Mesenchymal stem cell (in vitro differentiated cells and primary cell): ENCODE measurements around the gene TBC1D8.

Experiments used
- DNase-seq: peaks from one replicate; pipeline ENCODE4 v3.0.0-alpha.2; 2013
- H2AFZ ChIP-seq: one replicate; pipeline ENCODE4 v1.6.1; 2013; ENCODE audit warnings: low read depth, mild to moderate bottlenecking, control low read depth, inconsistent platforms, low read length, moderate library complexity
- H2AK5ac ChIP-seq: 2 replicates; pipeline ENCODE4 v1.6.1; 2013; ENCODE audit warnings: low read length, moderate library complexity, mild to moderate bottlenecking, inconsistent platforms; ENCODE audit not compliant: severe bottlenecking
- H2BK120ac ChIP-seq: one replicate; pipeline ENCODE4 v1.6.1; 2013; ENCODE audit warnings: low read depth, mild to moderate bottlenecking, inconsistent platforms, low read length, moderate library complexity
- H2BK12ac ChIP-seq, 2 experiments: one replicate each; pipeline ENCODE4 v1.6.1; 2013; ENCODE audit warnings: inconsistent platforms in 2 of 2, low read length in 2 of 2, mild to moderate bottlenecking in 2 of 2, moderate library complexity in 2 of 2, control low read depth in 1 of 2
- H2BK15ac ChIP-seq: one replicate; pipeline ENCODE4 v1.6.1; 2013; ENCODE audit warnings: mild to moderate bottlenecking, low read depth, inconsistent platforms; ENCODE audit not compliant: poor library complexity, severe bottlenecking
- H2BK5ac ChIP-seq: 2 replicates; pipeline ENCODE4 v1.6.1; 2013; ENCODE audit warnings: low read depth, mild to moderate bottlenecking, low read length, control low read depth, inconsistent platforms; ENCODE audit not compliant: poor library complexity, severe bottlenecking
- H3K14ac ChIP-seq, 2 experiments: one replicate each; pipeline ENCODE4 v1.6.1; 2013; ENCODE audit warnings: inconsistent platforms in 2 of 2, low read length in 2 of 2, control low read depth in 1 of 2, mild to moderate bottlenecking in 1 of 2, moderate library complexity in 1 of 2
- H3K18ac ChIP-seq, 2 experiments: one replicate each; pipeline ENCODE4 v1.6.1; 2013; ENCODE audit warnings: inconsistent platforms in 2 of 2, low read length in 2 of 2, control low read depth in 1 of 2, low read depth in 1 of 2, mild to moderate bottlenecking in 1 of 2
- H3K23ac ChIP-seq, 2 experiments: one replicate each; pipeline ENCODE4 v1.6.1; 2013; ENCODE audit warnings: inconsistent platforms in 2 of 2, low read length in 2 of 2, mild to moderate bottlenecking in 2 of 2, moderate library complexity in 2 of 2, control low read depth in 1 of 2
- H3K27ac ChIP-seq: 2 replicates; pipeline ENCODE4 v1.5.1; 2013; ENCODE audit warnings: mild to moderate bottlenecking, moderate library complexity, low read length, control low read depth, inconsistent platforms; ENCODE audit not compliant: poor library complexity, severe bottlenecking
- H3K27me3 ChIP-seq, 2 experiments: 2 replicates each; pipeline versions ENCODE4 v1.6.1 to v1.7.0; 2013; ENCODE audit warnings: low read length in 2 of 2, mild to moderate bottlenecking in 2 of 2, moderate library complexity in 2 of 2, control low read depth in 1 of 2, inconsistent platforms in 1 of 2; ENCODE audit not compliant: control insufficient read depth in 1 of 2, insufficient read depth in 1 of 2
- H3K36me3 ChIP-seq, 2 experiments: 2 replicates each; pipeline versions ENCODE4 v1.6.1 to v1.7.0; 2013; ENCODE audit warnings: low read length in 2 of 2, control low read depth in 1 of 2, inconsistent platforms in 1 of 2, low read depth in 1 of 2, mild to moderate bottlenecking in 1 of 2; ENCODE audit not compliant: insufficient read depth in 2 of 2, control insufficient read depth in 1 of 2
- H3K4ac ChIP-seq, 2 experiments: one replicate each; pipeline ENCODE4 v1.6.1; 2013; ENCODE audit warnings: inconsistent platforms in 2 of 2, low read length in 2 of 2, mild to moderate bottlenecking in 2 of 2, moderate library complexity in 2 of 2, control low read depth in 1 of 2, low read depth in 1 of 2
- H3K4me1 ChIP-seq: 2 replicates; pipeline ENCODE4 v1.6.1; 2013; ENCODE audit warnings: low read depth, low read length, control low read depth; ENCODE audit not compliant: control insufficient read depth, insufficient read depth
- H3K4me2 ChIP-seq: 2 replicates; pipeline ENCODE4 v1.6.1; 2013; ENCODE audit warnings: low read length, mild to moderate bottlenecking, inconsistent platforms; ENCODE audit not compliant: poor library complexity, severe bottlenecking
- H3K4me3 ChIP-seq, 2 experiments: 2 replicates each; pipeline versions ENCODE4 v1.5.1 to v1.7.0; 2013; ENCODE audit warnings: low read length in 2 of 2, mild to moderate bottlenecking in 2 of 2, control low read depth in 1 of 2, low read depth in 1 of 2; ENCODE audit not compliant: insufficient read depth in 1 of 2
- H3K79me1 ChIP-seq: replicated peaks from 2 replicates; pipeline ENCODE4 v1.6.1; 2013; ENCODE audit warnings: mild to moderate bottlenecking, control low read depth, low read length, inconsistent platforms; ENCODE audit not compliant: poor library complexity, severe bottlenecking
- H3K9ac ChIP-seq: 2 replicates; pipeline ENCODE4 v1.7.0; 2013; ENCODE audit warnings: mild to moderate bottlenecking, low read length, moderate library complexity
- H3K9me3 ChIP-seq: 2 replicates; pipeline ENCODE4 v1.7.0; 2013; ENCODE audit warnings: mild to moderate bottlenecking, low read length; ENCODE audit not compliant: control insufficient read depth
- H4K8ac ChIP-seq: one replicate; pipeline ENCODE4 v1.6.1; 2013; ENCODE audit warnings: inconsistent platforms, mild to moderate bottlenecking, low read length, moderate library complexity
- H4K91ac ChIP-seq: one replicate; pipeline ENCODE4 v1.6.1; 2013; ENCODE audit warnings: mild to moderate bottlenecking, low read length, inconsistent platforms
- WGBS: methylation state at CpG from one replicate; pipeline ENCODE4 v1.1.7; 2013; ENCODE audit warnings: mixed read lengths; 5-methylcytosine and 5-hydroxymethylcytosine counted together

Gene TBC1D8

GRCh38 chr2:101007415-101008345, 143.5 kb downstream of the TBC1D8 start:
- no peak for DNase-seq
- Histone ChIP-seq H3K4ac (no peak overlapping the region), H2BK15ac (no peak overlapping the region), H3K4me2 (no peak overlapping the region), H3K27ac (no peak overlapping the region), H3K14ac (no peak overlapping the region), H4K8ac (no peak overlapping the region), H2BK5ac (no peak overlapping the region), H3K9me3 (no peaks in the 10 kb centered on the region), H3K23ac (no peak overlapping the region), H4K91ac (no peak overlapping the region), H3K9ac (peak overlapping the region; percentile 1), H3K4me1 (peaks cover 15% of the 10 kb centered on the region), H3K36me3 (peaks cover 33 to 82% of the 10 kb centered on the region in 2 experiments), H3K79me1 (peaks cover 1% of the 10 kb centered on the region), H2BK12ac (no peak overlapping the region), H3K4me3 (no peak overlapping the region), H3K27me3 (no peaks in the 10 kb centered on the region), H2AFZ (no peak overlapping the region), H2BK120ac (no peak overlapping the region), H2AK5ac (no peak overlapping the region), H3K18ac (no peak overlapping the region)
- 87% methylated on average over 8 of the region's 11 CpGs for WGBS

GRCh38 chr2:101006065-101006715, 145.0 kb downstream of the TBC1D8 start:
- H3K9me3 ChIP-seq: no peaks in the 10 kb centered on the region
- no peak overlapping the region for H3K14ac ChIP-seq
- no peak overlapping the region for H2AK5ac ChIP-seq
- no peak for DNase-seq
- H2BK5ac ChIP-seq: no peak overlapping the region
- no peak overlapping the region for H3K4me3 ChIP-seq
- H2BK12ac ChIP-seq: no peak overlapping the region
- no peak overlapping the region for H3K4ac ChIP-seq
- H2BK120ac ChIP-seq: no peak overlapping the region
- peaks cover 19% of the 10 kb centered on the region for H3K4me1 ChIP-seq
- H3K79me1 ChIP-seq: peaks cover 4% of the 10 kb centered on the region
- no peak overlapping the region for H3K27ac ChIP-seq
- no peak overlapping the region for H2BK15ac ChIP-seq
- no peaks in the 10 kb centered on the region for H3K27me3 ChIP-seq
- H3K36me3 ChIP-seq: peaks cover 31 to 71% of the 10 kb centered on the region in 2 experiments
- H3K18ac ChIP-seq: no peak overlapping the region
- no peak overlapping the region for H2AFZ ChIP-seq
- no peak overlapping the region for H3K4me2 ChIP-seq
- WGBS: 84% methylated on average over 2 of the region's 4 CpGs
- no peak overlapping the region for H3K23ac ChIP-seq
- no peak overlapping the region for H4K91ac ChIP-seq
- peak overlapping the region; percentile 45 for H3K9ac ChIP-seq
- no peak overlapping the region for H4K8ac ChIP-seq

DNA sequence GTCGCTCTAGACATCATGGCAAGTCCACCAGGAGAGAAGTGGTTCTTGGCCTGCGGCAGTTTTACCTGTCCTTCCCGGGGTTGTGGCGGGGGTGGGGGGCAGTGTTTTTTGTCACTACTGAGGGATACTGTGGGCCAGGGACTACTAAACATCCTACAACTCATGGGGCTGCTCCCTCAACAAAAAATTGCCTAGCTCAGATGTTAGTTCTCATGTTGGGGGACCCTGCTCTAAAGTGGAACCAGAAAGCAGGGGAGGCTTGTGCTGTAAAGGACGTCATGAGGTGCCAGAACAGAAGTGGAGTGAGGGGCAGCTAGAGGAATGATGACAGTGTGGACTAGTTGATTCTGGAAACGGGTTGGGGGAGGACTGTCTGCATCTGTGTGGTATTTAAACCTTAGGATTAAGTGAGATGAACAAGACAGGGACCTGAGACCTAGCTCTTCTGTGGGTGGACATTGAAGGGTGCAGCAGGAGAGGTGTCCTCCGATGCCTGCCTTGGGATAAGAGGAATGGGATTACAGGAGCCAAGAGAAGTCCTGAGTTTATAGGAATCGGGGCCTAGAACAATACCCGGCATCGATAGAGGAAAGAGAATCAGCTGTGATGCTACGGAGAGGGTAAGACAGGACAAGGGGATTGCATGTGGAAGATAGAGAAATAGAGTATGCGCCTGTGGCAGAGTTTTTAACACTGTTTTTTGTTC, 146.4 kb downstream of the TBC1D8 start:
- peaks cover 17% of the 10 kb centered on the region for H3K4me1 ChIP-seq
- peaks cover 26 to 60% of the 10 kb centered on the region in 2 experiments for H3K36me3 ChIP-seq
- H2AK5ac ChIP-seq: no peak overlapping the region
- peak overlapping the region; percentile 9 for H4K8ac ChIP-seq
- H3K79me1 ChIP-seq: peaks cover 4% of the 10 kb centered on the region
- H3K27me3 ChIP-seq: no peaks in the 10 kb centered on the region
- no peak for DNase-seq
- no peak overlapping the region for H4K91ac ChIP-seq
- peak overlapping the region in 1 of 2 experiments; percentile 78 for H3K23ac ChIP-seq
- H3K18ac ChIP-seq: no peak overlapping the region
- 88% methylated on average over 11 of the region's 12 CpGs for WGBS
- H3K4ac ChIP-seq: no peak overlapping the region
- no peak overlapping the region for H2BK15ac ChIP-seq
- H3K27ac ChIP-seq: no peak overlapping the region
- no peak overlapping the region for H2BK120ac ChIP-seq
- peak overlapping the region; percentile 9 for H3K4me2 ChIP-seq
- H2BK12ac ChIP-seq: peak overlapping the region in 1 of 2 experiments; percentile 72
- no peaks in the 10 kb centered on the region for H3K9me3 ChIP-seq
- peak overlapping the region in 1 of 2 experiments; percentile 98 for H3K4me3 ChIP-seq
- H2AFZ ChIP-seq: no peak overlapping the region
- H3K9ac ChIP-seq: peak overlapping the region; percentile 99
- no peak overlapping the region for H2BK5ac ChIP-seq
- H3K14ac ChIP-seq: peak overlapping the region in 1 of 2 experiments; percentile 59
